Ishikawa (cell line): ENCODE data around the gene FBXO7.

ENCODE experiments used
- EGR1 ChIP-seq: IDR thresholded peaks from 2 replicates; pipeline ENCODE4 v1.6.1; 2012
- EP300 ChIP-seq: IDR thresholded peaks from 2 replicates; pipeline ENCODE4 v1.6.1; 2012; ENCODE audit warnings: borderline replicate concordance
- NFIC ChIP-seq: IDR thresholded peaks from 2 replicates; pipeline ENCODE4 v1.6.1; 2012

DNA sequence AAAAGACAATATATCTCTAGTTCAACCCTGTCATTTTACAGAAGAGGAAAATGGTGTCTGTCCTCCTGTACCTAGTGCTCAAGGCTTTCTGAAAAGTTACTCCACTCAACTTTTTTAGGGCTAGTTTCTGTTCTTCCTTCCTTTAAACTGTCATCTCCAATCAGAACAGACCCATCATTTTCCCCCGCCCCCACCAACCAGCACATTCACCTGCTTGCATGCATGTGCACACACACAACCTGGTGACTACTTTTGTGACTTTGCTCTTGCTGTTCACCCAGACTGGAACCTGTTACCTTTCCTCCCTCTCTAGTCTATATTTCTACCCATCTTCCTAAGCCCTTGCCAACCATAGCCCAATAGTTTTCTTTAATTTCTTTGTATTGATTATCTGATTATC, 5.6 kb downstream of the FBXO7 start:
- TF ChIP-seq NFIC (no peak), EGR1 (no peak), EP300 (no peak)
